NOMO-1 (cell line): ENCODE results near the gene KIF3C.
"Not testable (repeated sequence)": the region's sequence is repeated elsewhere in the genome, so short reads cannot be mapped to it uniquely, and the experiment has no call there.

ENCODE experiments used
- DNase-seq, 2 experiments: peaks; one replicate each; lab custom pipeline; 2025; ENCODE audit not compliant: unreplicated experiment in 2 of 2; lab: John Stamatoyannopoulos, UW

Gene KIF3C

DNA sequence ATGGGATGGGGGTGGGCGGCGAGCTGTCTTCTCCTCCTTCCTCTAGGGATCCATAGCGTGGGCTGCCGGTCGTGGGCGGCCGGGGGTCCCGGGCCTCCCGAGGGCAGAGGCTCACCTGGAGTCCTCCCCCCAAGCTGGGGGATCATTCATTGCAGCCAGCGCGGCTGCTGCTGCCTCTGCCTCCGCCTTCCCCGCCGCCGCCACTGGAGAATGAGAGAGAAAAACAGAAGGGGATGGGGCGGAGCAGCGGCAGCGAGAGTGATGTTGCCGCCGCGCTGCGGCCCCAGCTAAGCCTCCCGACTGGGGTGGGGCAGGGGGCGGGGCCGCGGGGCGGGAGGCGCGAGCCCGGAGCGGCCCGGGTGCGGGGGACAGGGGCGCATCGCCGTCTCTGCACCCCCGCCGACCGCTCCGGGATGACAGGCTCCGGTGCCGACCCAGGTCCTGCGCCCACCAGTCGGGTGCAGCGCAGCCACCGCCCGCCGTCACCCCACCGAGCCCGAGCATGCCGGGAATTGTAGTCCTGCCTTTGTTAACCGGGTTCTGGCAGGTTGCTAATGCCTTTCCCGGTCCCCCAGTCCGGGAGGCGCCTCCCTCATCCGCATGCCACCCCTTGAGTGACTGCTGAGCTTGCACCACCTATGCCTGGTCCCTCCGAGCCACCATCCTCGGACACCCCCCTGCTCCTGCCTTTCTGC lies at the start of gene KIF3C:
Gene KIF3C (minus strand): TSS at position 225 of the 695 bp plus-strand sequence. CDS start 580 bp downstream, outside the sequence.
- DNase-seq, result peak; percentile 59 to 68

GRCh38 chr2:26028083-26028482 lies 45.8 kb upstream of the KIF3C start:
- not testable (repeated sequence) for DNase-seq

GRCh38 chr2:26025509-26025908 lies 43.2 kb upstream of the KIF3C start:
- DNase-seq, result no peak

DNA sequence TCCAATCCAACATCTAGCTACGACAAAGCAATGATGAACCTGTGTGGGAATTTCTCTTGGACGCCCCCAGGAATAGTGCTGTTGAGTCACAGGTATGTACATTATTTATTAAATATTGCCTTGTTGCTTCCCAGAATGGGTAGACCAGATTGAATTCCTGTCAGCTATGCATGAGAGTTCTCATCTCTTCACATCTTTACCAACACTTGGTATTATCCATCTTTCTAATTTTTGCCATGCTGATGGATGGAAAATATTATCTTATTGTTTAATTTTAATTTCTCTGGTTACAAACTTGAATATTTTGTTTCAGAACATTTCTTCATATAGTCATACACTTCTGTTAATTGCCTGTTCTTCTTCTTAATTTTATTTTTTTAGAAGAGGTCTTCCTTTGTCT lies 42.0 kb upstream of the KIF3C start:
- no peak for DNase-seq

- no peak for DNase-seq
Measured at GRCh38 chr2:26020231-26020640, 37.9 kb upstream of the KIF3C start.

DNA sequence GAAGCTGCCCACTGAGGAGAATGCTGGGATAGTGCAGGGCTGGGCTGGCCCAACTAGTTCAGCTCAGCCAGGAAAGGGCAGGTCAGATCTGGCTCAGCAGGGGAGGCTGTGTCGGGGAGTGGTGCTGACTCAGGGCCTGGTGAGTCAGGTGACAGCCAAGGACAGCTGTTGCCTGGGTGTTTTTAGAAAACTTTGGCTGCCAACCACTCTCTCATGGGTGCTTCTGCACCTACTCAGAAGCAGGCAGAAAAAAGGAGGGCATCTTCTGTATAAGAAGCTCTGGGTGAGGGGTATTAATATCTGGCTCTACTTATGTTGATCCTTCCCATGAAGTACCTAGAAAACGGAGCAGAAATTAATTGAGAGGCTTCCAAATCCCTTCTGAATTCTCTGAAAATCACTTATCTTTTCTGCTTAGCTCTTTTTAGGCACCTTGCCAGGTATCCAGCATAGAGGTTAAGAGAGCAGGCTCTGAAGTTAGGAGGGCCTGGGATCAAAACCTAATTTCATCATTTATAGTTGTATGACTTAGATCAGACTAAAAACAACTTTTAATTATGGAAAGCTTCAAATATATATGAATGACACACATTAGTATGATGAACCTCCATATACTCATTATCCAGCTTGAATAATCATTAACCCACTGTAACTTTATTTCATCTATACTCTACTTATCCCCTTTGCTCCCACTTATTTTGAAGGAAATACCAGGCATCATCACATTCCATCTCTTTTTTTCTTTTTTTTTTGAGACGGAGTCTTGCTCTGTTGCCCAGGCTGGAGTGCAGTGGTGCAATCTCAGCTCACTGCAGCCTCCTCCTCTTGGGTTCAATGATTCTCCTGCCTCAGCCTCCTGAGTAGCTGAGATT lies 36.1 kb upstream of the KIF3C start:
- DNase-seq, result no peak

DNA sequence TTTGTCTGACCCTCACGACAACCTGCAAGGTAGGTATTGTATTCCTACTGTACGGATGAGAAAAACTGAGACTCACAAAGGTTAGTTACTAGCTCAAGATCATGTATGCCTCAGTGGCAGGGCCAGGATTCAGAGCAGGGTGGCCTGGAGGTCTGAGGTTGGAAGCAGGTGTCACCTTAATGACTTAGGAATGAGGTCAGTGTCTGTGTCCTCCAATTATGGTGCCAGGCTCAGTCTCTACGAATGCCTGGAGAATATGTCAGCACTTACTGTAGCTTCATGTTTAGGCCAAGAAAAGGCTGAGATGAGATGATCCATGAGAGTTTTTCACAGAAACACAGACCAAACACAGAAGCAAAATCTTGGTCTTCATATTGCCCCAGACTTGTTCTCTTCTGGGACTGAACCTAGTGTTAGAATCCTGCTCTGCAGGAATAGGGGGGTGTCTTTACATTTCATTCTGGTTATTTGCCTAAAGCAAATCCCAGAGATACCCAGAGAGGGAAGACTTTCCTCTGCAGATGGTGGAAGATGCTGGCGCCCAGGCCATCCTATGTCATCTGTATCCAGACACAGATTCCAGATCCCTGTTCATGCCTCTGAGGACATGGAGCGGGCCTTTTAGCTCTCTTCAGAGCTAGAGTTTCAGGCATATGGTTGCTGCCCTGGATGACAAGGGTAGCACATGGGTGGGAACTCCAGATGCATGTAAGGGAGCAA lies 35.3 kb upstream of the KIF3C start:
- DNase-seq, result no peak

- DNase-seq, result not testable (repeated sequence)
Measured at GRCh38 chr2:26016706-26017045, 34.4 kb upstream of the KIF3C start.

- no peak for DNase-seq
Measured at GRCh38 chr2:26016012-26016705, 33.9 kb upstream of the KIF3C start.

DNA sequence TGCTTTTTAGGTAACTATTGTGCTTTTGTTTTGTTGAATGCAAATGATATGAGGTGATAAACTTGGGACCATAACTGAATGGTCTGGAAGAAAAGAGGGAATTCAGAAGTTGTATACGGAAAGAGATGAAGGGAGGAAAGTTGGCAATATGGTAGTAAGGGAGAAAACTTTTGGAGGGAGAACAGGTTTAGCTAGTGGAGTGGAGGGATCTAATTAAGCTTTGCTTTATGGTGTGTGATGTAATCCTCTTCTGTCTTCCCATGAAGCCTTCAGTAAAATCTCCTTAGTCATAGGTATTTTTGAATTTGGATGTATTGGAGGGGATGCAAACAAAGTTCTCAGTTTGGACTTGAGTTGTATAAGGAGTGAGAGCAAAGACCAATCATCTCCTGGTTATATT lies 31.4 kb upstream of the KIF3C start:
- DNase-seq, result no peak

GRCh38 chr2:26011990-26012856 lies 29.9 kb upstream of the KIF3C start:
- no peak for DNase-seq

- DNase-seq, result no peak
Measured at GRCh38 chr2:26011609-26011989, 29.3 kb upstream of the KIF3C start.

DNA sequence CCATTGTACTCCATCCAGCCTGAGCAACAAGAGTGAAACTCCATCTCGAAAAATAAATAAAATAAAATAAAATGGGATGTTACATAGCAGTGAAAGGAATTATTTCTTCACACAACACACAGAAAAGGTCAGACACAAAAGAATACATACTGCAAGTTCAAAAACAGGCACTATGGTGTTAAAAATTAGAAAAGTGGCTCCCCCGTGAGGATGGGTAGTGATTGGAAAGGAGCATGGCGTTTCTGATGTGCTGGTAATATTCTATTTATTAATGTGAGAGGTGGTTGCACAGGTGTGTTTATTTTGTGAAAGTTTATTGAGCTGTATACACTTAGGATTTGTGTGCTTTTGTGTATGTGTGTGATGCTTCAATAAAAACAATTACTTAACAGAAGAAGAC lies 28.6 kb upstream of the KIF3C start:
- DNase-seq, result no peak

DNA sequence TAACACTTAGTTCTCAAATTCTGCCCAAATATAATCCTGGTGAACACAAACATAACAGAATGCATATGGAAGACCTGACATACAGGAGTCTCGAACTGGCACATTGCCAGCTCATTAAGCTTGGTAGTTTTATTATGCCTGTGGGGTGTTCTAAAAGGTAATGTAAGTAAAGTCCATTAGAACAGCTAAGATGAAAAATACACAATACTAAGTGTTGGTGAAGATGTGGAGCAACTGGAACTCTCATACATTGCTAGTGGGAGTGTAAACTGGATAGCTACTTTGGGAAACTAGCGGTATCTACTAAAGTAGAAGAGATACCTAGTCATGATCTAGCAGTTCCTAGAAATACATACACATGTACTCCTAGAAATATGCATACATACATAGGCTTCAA lies 27.3 kb upstream of the KIF3C start:
- no peak for DNase-seq

- DNase-seq, result peak; percentile 98 to 99
Measured at GRCh38 chr2:26008851-26009566, 26.7 kb upstream of the KIF3C start.

DNA sequence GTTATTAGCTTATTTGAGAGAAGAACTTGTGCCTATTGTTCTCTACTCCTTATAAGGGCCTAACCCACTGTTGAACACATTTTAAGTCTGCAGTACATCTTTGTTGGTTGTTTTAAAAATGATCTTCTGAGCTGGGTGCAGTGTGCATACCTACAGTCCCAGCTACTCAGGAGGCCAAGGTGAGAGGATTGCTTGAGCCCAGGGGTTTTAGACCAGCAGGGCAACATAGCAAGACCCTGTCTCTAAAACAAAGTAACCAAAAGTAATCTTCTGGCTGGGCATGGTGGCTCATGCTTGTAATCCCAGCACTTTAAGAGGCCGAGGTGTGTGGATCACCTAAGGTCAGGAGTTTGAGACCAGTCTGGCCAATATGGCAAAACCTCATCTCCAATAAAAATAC lies 25.8 kb upstream of the KIF3C start:
- no peak for DNase-seq

DNA sequence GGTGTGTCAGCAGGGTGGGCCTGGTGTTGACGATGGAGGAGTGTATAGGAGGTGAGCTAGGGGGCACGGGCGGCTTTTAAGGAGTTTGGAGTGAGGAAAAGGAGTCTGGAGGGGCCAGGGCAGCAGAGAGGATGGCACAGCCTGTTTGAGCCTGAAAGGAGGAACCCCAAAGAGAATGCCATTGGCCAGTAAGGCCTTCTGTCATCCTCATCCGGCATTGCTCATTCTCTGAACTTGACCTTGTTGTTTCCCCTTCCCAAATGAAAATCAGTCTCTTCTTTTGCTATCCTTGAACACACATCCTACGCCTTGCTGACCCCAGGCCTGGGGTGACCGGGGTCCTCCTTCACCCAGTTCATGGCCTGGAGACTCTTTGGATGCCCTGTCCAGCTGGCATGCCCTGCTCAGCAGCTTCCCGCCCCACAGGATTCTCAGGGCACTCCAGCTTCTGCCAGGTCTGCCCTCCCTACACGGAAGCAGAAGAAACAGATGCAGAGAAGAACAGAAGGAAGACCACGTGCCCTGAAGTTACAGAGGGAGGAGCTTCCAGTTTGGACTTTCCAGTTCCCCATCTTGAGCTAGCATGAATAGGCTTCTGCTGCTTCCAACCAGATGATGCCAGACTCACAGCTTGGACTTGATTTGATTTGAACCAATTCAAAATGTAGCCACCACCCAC lies 20.5 kb upstream of the KIF3C start:
- DNase-seq, result peak; percentile 71 to 84

DNA sequence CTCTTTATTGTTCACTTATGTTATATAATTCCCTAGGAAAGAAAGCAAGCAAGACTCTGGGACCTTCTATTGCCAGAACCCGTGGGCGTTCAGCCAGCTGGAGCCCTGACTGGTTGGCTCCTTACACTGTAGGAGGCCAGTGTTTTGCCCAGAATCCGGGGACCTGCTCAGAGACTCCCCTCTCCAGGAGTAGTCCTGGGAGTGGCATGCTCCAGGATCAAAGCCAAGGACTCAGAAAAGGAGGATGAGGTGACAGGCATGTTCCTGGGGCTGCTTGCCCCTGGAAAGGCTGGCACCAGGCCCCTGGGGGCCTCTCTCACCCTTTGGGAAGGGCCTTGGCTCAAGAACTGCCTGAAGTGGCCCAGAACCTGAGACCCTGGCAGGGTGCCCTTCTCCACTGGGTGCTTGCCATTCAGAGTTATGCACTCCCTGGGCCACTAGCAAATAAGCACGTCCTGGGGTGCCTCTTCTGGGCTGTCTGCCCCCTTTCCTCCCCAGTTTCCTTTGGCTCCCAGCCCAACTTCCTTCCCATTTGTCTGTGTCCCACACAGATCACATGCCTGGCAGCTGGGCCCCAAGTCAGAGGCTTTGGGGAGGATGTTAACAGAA lies 19.6 kb upstream of the KIF3C start:
- no peak for DNase-seq
